ENCODE results near the gene PAXX.

Gene PAXX

DNA sequence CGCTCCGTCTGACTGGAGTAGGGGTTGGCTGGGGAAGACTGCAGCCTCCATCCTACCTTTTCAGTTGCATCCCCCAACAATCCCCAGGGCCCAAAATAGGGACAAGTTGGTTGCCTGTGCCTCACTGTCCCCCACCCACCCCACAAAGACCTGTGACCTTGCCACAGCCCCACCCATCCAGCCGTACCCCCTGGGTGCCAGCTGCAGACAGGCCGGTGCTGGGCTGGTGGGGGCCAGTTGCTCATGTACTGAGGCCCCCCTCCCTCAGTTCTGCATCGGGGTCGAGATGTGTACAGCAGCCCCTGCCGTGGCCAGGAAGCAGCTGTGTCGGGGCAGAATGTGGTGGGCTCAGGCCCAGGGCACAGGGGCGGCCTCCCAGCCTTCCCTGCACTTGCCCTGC is 9.1 kb upstream of the PAXX start:
- no peak for DNase-seq

DNA sequence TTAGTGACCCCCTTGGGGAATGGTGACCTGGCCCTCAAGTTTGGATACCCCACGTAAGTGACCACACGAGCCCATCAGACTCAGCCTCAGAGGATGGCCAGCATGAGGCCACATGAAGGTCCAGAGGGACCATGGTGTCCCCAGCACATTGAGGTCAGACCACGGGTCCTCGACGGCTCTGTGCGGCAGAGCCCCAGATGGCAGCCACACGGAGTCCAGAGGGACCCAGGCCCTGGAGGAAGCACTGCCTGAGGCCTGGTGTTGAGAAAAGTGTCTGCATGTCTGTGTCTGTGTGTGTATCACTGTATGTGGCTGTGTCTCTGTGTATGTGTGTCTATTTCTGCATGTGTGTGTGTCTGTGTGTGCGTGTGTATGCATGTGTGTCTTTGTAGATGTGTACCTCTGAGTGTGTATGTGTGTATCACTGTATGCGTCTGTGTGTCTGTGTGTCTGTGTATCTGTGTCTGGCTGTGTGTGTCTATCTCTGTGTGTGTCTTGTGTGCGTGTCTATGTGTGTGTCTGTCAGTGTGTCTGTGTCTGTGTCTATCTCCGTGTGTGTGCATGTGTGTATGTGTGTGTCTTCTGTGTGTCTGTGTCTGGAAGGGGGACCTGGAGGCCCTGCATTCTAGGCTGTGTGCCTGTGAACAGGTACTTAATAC is 8.4 kb upstream of the PAXX start:
- no peak for DNase-seq

DNA sequence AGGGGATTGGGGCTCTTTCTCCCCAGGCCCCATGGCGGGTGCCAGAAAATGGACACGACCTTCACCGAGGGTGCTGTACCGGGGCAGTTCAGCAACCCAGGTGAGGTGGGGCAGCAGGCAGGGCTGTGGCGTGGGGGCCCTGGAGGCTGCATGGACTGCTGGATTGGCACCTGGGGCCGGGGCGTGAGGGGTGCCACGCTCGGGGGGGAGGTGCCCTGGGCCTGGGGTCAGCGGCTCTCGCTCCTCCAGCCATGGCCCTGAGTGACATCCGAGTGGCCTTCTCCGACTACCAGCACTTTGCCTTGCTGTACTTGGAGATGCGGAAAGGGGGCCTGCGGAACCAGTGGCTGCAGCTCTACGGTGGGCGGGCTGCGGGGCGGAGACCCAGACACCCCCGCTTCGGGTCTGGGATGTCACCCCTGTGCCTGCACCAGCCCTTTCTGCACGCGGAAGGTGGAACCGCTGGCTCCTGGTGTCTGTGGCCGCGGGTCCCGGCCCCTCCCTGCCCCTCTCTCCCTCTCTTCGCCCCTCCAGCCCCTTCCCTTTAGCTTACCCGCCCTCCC is 7.7 kb upstream of the PAXX start:
- no peak for DNase-seq

DNA sequence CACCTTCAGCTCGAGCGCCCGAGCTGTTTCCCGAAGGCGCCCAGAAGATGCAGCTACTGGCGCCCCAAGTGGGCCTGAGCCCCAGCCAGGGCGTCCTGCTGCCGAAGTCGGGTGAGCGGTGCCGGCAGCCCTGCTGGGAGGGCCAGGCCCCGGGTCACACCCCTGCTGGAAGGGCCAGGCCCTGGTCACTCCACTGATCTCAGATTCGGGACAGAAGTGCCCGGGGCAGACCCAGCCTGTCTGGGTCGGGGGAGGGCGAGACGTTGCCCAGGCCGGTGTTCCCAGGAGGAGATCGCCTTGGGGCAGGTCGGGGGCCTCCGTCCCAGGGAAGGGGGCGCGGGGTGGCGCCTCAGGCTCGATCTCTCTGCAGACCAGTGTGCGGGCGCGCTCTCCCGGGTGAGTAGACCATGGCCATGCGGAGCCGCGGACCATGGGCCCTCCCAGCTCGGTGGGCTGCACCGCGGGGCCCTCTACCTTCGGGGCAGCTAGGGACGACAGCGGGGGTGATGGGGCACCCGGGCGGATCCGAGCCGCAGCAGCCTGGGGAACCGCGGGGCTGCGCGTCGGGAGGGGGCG is 7.1 kb upstream of the PAXX start:
- no peak for DNase-seq

DNA sequence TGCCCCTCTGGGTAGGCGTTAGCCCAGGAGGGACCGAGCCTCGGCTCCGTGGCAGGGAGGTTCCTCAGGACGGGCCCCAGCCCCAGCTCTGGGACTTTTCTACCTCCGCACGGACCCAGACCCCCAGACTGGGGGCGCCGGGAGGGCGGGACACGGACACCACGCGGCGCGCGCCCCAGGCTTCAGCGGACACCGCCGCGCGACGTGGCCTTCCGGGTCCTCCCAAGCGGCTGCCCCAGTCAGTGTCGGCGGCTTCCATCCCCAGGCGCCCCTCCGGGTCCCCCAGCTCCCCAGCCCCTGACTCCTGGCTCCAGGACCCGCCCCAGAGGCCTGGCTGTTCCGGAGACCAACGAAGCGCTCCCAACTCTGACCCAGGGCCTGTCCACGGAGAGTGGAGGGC is 6.4 kb upstream of the PAXX start:
- no peak for DNase-seq

DNA sequence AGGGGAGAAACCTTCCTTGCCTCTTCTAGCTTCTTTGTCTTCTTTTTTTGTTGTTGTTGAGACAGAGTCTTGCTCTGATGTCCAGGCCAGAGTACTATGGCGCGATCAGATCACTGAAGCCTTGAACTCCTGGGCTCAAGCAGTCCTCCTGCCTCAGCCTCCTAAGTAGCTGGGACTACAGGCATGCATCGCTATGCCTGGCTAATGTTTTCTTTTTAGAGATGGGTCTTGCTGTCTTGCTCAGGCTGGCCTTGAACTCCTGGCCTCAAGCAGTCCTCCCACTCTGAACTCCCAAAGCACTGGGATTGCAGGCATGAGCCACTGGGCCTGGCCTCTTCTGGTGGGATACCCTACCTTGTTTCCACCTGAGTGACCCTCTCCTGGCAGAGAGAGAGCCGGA is 3.4 kb upstream of the PAXX start:
- DNase-seq: no peak

DNA sequence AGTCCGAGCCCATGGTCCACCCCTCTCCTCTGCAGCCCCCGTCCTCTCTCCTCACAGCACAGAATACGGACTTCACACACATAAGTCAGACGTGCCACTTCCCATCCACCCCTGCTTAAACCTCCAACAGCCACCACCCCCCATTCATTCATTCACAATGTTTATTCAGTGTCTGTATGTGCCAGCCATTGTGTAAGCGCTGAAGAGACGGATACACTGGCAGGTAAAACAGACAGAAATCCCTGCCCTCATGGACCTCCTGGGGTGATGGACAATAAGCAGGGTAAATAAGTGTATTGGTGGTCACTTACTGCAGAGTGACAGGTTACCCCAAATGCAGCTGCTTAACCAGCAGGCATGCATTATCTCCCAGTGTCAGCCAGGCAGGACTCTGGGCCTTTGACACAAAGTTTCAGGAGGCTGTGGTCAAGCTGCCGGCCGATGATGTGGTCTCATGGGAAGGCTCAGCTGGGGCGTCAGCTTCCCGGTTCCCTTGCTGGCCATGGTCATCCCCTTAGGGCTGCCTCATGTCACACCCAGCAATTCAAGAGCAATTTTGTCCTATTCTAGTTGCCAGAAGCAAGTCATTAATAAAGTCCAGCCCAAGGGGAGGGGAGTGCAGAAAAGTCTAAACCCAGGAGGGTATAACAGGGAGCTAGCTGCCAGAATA is 1.8 kb upstream of the PAXX start:
- no peak for DNase-seq

DNA sequence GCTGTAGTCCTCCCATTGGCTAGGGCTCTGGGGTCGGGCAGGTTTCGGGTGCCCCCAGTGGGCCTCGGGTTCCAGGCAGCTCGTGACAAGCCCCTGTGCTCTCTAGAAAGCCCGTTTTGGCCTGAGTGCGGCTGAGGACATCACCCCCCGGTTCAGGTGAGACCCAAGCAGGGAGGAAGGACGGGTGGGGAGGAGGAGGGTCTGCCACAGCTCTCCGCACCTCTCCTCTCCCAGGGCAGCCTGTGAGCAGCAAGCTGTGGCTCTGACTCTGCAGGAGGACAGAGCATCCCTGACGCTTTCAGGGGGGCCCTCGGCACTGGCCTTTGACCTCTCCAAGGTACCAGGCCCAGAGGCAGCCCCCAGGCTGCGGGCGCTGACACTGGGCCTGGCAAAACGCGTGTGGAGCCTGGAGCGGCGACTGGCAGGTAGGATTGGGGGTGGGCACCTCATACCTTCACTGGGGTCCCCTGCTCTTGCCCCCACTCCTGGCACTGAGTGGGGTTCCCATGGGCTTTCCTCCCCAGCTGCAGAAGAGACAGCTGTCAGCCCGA is 672 bp downstream of the PAXX start:
- DNase-seq: no peak

DNA sequence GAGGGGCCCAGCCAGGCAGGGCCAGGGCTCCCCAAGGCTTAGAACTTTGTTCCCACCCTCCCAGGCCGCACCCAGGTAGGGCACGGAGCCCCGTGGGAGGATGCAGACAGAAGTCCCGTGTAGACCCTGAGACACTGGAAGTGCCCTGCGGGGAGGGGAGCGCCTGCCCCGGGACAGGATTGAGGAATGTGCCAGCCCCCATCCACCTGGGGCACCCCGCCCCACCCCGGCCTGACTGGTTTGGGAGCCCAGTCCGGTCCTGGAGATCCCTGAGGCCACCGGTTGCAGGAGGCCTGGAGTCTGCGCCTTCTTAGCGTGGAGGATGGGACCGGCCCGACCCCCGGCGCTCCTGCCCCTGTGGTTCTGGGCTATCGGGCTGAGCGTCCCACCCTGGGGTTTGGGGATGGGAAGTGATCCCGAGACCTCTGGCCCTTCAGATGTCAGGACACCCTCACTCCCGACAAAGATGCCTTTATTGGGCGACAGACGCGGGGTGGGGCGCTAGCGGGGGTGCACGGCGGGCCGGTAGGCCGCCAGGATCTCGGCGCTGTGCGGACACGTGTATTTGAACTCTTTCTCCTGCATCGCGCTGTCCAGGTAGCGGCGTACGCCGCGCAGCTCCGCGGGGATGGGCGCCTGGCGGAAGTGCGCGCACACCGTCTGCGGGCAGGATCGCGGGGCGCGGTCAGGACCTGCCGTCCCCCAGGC is 2.1 kb downstream of the PAXX start:
- DNase-seq: no peak

DNA sequence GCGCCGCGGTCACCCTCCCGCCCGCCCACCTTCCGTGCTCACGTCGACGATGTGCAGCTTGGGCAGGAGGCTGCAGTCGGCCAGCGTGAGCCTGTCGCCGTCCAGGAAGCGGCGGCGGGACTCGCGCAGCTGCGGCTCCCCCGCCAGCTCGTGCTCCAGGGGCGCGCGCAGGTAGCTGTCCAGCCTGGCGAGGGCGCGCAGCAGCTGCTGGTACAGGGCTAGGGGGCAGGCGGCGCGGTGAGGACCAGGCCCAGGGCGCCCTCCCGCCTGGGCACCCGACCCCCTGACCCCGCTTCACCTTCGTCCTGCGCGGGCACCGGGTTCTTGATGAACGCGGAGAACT is 2.6 kb downstream of the PAXX start:
- no peak for DNase-seq

DNA sequence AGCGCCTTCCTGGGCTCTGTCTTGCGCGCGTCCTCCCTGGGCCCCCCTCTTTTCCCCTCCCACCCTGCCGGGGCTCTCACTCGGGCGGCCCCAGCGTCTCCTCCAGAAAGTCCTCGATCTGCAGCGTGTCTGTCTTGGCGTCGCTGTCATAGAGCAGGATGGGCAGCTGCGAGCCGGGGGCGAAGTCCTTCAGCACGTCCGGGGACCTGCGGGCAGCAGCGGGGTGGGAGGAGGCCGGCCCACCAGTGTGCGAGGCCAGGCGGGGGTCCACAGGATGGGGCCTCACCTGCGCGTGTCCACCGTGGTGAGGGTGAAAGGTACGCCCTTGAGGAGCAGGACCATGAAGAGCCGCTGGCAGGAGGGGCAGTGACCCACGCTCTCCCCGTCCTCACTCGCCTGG is 3.1 kb downstream of the PAXX start:
- no peak for DNase-seq

DNA sequence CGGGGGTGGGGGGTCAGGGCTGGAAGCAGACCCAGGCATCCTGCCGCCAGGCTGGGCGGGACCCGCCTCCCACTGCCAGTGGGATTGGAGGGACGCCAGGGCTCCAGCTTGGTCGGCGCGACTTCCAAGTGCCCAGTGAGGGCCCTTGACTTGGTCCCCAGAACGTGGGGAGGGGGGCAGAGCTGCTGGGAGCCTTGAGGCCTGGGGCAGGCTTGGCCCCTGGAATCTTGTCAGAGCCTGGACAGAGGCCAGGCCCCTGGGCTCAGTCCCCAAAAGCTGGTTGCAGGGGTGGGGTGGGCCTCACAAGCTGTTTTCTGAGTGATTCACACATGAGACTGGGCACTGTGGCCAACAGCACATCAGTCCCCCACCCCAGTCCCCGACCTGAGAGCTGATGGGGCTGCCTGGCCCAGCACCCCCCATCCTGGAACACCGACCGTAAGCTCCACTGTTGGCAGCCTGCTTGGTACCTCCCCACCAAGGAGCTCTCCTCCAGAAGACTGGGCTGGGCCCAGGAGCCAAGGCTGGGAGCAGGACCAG is 3.6 kb downstream of the PAXX start:
- no peak for DNase-seq

DNA sequence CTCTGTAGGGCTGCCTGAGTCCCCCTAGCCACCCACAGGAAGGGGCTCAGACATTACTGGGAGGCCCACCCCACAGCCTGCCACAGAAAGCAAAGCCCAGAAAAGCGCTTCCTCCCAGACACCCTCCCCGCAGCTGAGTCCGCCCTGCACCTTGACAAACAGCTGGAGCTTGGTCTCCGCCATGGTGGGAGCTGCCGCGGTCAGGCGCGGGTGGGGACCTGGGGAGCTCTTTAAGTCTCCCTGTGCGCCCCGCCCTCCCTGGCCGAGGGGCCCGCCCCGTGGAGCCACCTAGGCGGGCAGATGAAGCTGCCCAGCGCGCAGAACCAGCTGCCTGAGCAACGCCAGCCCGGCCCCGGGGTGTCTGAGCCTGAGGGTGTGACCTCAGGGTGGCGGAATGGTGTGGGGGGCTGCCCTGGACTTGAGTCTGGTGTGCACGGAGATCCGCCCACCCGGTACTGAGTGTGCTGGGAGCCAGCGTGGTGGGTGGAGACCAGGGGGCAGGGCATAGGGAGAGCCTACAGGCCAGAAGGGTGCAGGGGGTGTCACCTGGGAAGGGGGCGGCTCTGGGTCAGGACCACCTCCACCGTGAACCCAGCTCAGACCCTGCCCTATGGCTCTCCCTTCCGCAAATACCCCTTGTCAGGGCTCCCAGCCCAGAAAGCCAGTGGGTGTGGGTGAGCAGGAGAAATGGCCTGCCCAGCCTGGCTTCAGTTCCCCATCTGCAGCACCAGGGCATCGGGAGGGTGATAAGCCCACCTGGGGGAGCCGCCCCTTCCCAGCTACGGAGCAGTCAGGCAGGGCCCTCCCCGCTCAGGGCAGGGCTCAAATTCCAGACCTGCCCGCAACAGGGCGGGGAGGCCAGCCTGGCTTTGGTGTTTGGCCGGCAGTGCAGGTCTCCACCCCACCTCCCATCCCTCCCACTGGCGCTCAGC is 4.4 kb downstream of the PAXX start, which contains the start of gene CLIC3:
TSS of gene CLIC3 (minus strand) at position 208 of the 932 bp plus-strand sequence. CDS start at position 183, 25 bp downstream.
- DNase-seq: peak; percentile 67

DNA sequence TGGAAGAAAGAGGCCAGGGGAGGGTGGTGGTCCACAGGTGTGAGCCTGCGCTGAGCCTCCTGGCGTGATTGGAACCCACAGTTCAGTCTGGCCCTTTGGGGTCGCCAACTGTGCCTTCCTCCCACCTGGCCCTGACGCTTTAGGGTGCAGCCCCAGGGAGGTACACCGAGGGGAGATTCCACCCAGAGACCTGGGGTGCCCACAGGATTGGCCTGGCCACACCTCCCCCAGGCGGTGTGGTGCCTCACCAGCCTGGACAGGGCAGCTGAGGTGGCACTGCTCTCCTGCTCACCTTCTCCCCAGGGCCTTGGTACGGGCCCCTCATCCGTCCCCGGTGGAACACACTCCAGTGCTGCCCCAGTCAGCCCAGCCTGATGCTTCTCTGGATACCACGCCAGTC is 5.1 kb downstream of the PAXX start:
- DNase-seq: no peak

DNA sequence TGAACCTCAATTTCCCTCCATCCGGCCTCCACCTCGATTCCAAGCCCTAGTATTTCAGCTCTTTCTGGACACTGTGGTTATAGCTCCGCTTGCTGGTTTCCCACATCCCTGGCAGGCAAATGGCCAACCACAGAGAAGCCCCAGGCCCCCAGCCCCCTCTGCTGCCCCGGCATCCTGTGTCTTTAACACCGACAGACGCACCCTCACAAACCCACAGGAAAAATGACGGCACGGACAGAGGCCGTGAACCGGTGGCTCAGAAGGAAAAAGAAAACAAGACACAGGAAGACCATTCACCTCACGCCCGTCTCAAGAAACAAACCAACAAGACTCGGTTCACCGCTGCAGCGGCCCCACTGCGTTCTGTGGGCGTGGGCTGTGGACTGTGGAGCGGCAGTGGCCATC is 5.6 kb downstream of the PAXX start:
- peak; percentile 57 for DNase-seq

DNA sequence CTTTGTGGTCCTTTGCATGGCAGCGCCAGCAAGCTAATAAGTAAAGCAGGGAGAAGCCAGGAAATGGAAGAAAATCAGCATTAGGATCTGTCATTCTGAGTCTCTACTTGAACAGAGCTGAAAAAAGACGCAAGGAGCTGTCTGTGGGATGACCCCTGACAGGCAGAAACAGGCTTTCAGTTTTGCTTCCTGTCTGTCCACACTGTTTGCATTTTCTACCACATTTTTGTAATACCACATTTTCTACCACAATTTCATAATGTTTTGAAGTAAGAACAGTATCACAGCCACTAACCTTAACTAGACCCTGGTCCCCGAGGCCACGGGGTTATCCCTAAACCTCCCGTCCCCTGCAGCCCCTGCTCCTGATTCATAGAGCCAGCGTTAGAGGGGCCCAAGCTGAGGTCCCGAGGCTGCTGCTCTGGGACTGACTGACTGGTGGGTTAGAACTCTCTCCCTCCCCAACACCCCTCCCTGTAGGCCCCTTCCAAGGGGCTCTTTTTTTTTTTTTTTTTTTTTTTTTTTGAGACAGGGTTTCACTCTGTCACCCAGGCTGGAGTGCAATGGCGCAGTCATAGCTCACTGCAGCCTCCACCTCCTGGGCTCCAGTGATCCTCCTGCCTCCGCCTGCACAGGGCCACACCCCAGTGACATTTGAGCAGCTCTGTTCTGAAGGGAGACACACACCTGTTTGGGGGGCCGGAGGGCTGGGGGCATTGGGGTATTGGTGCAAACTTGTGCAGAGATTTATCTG is 8.1 kb downstream of the PAXX start:
- DNase-seq: peak; percentile 44

DNA sequence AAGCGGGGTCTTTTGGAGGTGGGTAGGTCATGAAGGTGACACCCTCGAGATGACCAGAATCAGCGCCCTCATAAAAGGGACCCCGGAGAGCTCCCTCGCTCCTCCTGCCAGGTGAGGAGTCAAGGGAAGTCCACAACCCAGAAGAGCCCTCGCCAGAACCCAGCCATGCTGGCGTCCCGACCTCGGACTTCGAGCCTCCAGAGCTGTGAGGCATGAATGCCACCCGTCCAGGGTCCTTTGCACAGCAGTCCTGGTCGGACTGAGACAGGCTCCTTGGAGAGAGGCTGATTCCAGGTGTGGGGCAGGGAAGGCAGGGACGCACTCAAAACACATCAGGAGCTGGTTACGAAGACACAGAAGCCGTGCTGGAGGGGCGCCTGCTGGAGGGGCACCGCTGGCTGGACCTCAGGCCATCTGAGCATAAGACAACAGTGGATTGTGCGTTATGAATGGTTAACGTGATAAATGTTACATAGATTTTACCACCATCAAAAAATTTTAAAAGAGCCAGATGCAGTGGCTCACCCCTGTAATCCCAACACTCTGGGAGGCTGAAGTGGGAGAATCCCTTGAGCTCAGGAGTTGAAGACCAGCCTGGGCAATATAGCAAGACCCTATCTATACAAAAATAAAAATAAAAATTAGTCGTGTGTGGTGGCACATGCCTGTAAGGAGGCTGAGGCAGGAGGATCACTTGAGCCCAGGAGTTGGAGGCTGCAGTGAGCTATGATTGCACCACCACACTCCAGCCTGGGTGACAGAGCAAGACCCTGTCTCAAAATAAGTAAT is 9.8 kb downstream of the PAXX start:
- DNase-seq: no peak

DNA sequence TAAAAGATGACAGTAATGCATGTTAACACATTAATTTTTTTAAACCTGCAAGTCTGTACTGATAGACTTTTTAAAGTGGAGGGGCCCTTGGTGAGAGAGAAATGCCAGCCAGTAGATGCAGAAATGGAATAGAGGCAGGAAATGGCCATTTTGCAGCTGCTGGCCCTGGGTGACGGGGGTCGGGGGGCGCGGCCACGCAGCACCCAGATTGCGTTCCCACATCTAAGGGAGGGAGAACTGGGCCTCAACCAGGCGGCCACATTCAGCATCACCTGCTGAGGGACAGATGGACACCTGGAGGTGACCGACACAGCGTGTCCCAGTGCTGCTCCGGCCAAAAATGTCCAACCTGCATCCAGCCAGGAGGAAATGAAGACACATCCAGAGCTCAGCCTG is 10.4 kb downstream of the PAXX start:
- no peak for DNase-seq

DNA sequence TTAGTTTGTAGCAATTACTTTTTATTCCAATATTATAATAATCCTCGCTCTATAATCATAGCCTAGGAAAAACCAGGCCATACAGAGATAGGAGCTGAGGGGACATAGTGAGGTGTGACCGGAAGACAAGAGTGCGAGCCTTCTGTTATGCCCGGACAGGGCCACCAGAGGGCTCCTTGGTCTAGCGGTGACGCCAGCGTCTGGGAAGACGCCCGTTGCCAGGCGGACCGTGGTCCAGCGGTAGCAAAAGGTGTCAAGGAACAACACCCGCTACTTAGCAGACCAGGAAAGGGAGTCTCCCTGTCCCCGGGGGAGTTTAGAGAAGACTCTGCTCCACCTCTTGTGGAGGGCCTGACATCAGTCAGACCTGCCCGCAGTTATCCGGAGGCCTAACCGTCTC is 12.1 kb downstream of the PAXX start:
- peak; percentile 37 for DNase-seq

Measured in CD4-positive, alpha-beta T cell treated with Interleukin-10 for 1 hour (primary cell).